GM12891 (cell line): ENCODE results near the gene CCDC88C.
"Not testable (repeated sequence)": the region's sequence is repeated elsewhere in the genome, so short reads cannot be mapped to it uniquely, and the experiment has no call there.

Experiments used
- DNase-seq: peaks from one replicate; pipeline ENCODE4 v3.0.0; 2011; ENCODE audit warnings: low spot score; ENCODE audit not compliant: insufficient read length
- FAIRE-seq: peaks from 2 replicates; lab custom pipeline; 2011; peaks lifted over from hg19 to GRCh38; lab: Jason Lieb, UNC
- PAX5 ChIP-seq: IDR thresholded peaks from 2 replicates; pipeline ENCODE4 v1.6.1; 2011; ENCODE audit warnings: low read length, moderate library complexity, mild to moderate bottlenecking; ENCODE audit not compliant: insufficient read depth, severe bottlenecking
- POLR2A ChIP-seq: IDR thresholded peaks from 2 replicates; pipeline ENCODE4 v1.6.1; 2011; ENCODE audit warnings: low read depth, low read length, control low read depth
- POLR2AphosphoS5 ChIP-seq: IDR thresholded peaks from 2 replicates; pipeline ENCODE4 v1.6.1; 2011; ENCODE audit warnings: low read depth, low read length, control low read depth
- POU2F2 ChIP-seq: IDR thresholded peaks from 2 replicates; pipeline ENCODE4 v1.6.1; 2011; ENCODE audit warnings: low read depth, mild to moderate bottlenecking, control low read depth, low read length, moderate library complexity
- SPI1 ChIP-seq: IDR thresholded peaks from 2 replicates; pipeline ENCODE4 v1.6.1; 2011; ENCODE audit warnings: low read depth, low read length, control low read depth
- TAF1 ChIP-seq: IDR thresholded peaks from 2 replicates; pipeline ENCODE4 v1.6.1; 2011; ENCODE audit warnings: low read depth, low read length, control low read depth

CCDC88C gene

DNA sequence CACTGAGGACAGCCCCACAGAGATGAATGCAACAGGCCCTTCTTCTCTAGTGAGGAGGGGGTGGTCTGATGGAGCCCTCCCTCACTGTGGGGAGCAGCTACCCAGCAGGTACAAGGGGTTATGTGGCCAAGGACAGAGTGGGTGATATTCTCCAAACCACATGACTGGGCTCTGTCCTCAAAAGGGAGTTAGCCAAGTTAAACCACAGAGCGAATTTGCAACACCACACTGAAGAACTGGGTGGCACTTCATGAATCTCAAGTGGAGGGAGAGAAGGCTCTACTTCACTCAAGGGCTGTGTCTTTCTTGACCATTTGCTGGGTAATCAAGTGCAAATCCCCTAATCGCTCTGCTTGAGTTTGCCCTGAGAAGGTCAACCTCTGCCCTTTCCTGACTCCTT lies 185.6 kb downstream of the CCDC88C start:
- FAIRE-seq (peak; percentile 52), DNase-seq (no peak)
- TF ChIP-seq POLR2A (0 out of 2 replicates have a peak, but pooled peaks have one; percentile 33), SPI1 (no peak)

- DNase-seq (no peak), FAIRE-seq (no peak)
- no peak for TF ChIP-seq POU2F2
- no peak for TF ChIP-seq TAF1
These were observed 186.2 kb downstream of the CCDC88C start for GRCh38 chr14:91231446-91231845.

- FAIRE-seq: no peak
- no peak for TF ChIP-seq POU2F2
- TF ChIP-seq PAX5: no peak
- TF ChIP-seq POLR2A: no peak
- no peak for TF ChIP-seq SPI1
- no peak for TF ChIP-seq TAF1
- no peak for TF ChIP-seq POLR2AphosphoS5
- DNase-seq: no peak
These were observed 187.1 kb downstream of the CCDC88C start for GRCh38 chr14:91230397-91231035.

GRCh38 chr14:91229743-91230200 lies 187.8 kb downstream of the CCDC88C start:
- TF ChIP-seq POU2F2 (peak; percentile 79), SPI1 (peak; percentile 88), PAX5 (no peak), POLR2A (peak; percentile 62; the same call in 1 of the 2 replicates), POLR2AphosphoS5 (peak; percentile 59), TAF1 (0 out of 2 replicates have a peak, but pooled peaks have one; percentile 31)
- DNase-seq (peak; percentile 68), FAIRE-seq (peak; percentile 100)

GRCh38 chr14:91229005-91229382 lies 188.6 kb downstream of the CCDC88C start:
- DNase-seq (no peak), FAIRE-seq (no peak)
- TF ChIP-seq POU2F2 (no peak), TAF1 (no peak), POLR2AphosphoS5 (no peak), POLR2A (no peak), SPI1 (no peak), PAX5 (no peak)

GRCh38 chr14:91228112-91229004 lies 189.3 kb downstream of the CCDC88C start:
- DNase-seq (peak; percentile 58), FAIRE-seq (no peak)
- peak; percentile 61 for TF ChIP-seq SPI1
- peak; percentile 88; the same call in 1 of the 2 replicates for TF ChIP-seq POU2F2
- peak; percentile 70 for TF ChIP-seq TAF1
- TF ChIP-seq POLR2A: peak; percentile 89
- peak; percentile 70 for TF ChIP-seq PAX5
- TF ChIP-seq POLR2AphosphoS5: peak; percentile 74

DNA sequence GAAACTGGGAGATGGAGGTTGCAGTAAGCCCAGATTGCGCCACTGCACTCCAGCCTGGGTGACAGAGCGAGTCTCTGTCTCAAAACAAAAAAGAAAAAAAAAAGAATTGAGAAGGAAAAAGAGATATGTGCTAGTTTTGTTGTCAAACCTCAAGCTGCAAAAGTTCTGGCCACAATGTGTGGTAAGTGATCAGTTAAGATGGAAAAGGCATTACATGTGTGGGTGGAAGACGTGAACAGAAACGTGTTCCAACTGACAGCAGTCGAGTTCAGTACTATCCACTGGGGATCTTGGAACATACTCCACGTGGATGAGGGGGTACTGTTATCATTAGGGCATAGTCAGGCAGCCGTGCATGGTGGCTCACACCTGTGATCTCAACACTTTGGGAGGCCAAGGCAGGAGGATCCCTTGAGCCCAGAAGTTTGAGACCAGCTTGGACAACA lies 190.4 kb downstream of the CCDC88C start:
- TF ChIP-seq POU2F2 (no peak), SPI1 (no peak), POLR2A (no peak), POLR2AphosphoS5 (no peak), TAF1 (no peak), PAX5 (no peak)
- no peak for DNase-seq
- peak; percentile 87 for FAIRE-seq

DNA sequence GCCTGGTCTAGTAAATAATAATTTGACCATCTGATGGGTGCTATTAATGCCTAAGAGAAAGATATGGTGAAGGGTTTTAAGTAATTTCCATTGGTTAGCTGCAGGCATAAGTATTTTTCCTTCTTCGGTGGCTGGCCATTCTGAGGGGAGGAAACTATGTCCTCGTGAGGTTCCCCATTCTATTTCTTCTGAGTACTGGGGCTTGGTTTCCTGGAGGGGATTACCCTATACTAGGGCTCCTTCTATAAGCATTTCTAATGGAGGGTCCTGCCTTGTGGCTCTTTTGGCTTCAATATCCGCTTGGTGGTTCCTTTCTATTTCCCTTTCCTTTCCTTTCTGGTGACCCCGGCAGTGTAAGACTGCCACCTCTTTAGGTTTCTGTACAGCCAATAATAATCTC lies 191.3 kb downstream of the CCDC88C start:
- not testable (repeated sequence) for DNase-seq, FAIRE-seq

DNA sequence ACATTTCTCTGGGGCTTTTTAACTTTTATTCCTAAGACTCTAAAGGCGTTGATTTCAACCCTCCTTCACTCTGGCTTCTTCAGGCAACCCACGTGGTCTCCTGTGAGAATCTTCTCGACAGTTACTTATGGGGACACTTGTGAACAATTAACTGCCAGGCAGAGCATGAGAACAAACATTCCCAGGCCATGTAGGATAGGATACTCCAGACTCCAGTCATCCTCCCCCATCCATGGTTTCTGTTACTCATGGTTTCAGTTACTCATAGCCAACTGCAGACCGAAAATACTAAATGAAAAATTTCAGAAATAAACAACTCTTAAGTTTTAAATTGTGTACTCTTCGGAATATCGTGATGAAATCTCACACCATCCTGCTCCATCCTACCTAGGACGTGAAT lies 192.6 kb downstream of the CCDC88C start:
- no peak for DNase-seq
- FAIRE-seq: no peak
- no peak for TF ChIP-seq POLR2AphosphoS5
- no peak for TF ChIP-seq PAX5
- no peak for TF ChIP-seq SPI1
- TF ChIP-seq POU2F2: no peak
- no peak for TF ChIP-seq POLR2A
- TF ChIP-seq TAF1: no peak
